Measurements from ENCODE around the gene KANSL1.

DNA sequence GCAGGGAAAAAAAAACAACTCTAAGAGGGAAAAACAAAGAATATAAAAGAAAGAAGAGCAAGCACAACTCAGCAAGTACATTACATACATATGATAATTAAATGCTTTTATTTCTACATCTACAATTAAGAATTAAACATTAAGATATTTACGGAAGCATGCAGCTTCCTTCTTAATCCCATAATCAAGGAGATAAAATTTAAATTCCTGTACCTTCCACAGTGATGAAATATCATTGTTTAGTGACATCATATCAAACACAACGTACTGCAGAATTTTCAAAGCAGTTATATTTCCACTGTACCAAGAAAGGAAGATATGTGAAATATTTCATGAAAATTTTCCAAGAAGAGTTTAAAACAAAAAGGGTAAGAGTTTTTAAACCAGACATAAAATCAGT, 26.0 kb downstream of the KANSL1 start:
- TF ChIP-seq, protein P1, sequence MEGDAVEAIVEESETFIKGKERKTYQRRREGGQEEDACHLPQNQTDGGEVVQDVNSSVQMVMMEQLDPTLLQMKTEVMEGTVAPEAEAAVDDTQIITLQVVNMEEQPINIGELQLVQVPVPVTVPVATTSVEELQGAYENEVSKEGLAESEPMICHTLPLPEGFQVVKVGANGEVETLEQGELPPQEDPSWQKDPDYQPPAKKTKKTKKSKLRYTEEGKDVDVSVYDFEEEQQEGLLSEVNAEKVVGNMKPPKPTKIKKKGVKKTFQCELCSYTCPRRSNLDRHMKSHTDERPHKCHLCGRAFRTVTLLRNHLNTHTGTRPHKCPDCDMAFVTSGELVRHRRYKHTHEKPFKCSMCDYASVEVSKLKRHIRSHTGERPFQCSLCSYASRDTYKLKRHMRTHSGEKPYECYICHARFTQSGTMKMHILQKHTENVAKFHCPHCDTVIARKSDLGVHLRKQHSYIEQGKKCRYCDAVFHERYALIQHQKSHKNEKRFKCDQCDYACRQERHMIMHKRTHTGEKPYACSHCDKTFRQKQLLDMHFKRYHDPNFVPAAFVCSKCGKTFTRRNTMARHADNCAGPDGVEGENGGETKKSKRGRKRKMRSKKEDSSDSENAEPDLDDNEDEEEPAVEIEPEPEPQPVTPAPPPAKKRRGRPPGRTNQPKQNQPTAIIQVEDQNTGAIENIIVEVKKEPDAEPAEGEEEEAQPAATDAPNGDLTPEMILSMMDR (IDR thresholded peaks at IDR 0.05) = no peak
- TF ChIP-seq, protein P2, sequence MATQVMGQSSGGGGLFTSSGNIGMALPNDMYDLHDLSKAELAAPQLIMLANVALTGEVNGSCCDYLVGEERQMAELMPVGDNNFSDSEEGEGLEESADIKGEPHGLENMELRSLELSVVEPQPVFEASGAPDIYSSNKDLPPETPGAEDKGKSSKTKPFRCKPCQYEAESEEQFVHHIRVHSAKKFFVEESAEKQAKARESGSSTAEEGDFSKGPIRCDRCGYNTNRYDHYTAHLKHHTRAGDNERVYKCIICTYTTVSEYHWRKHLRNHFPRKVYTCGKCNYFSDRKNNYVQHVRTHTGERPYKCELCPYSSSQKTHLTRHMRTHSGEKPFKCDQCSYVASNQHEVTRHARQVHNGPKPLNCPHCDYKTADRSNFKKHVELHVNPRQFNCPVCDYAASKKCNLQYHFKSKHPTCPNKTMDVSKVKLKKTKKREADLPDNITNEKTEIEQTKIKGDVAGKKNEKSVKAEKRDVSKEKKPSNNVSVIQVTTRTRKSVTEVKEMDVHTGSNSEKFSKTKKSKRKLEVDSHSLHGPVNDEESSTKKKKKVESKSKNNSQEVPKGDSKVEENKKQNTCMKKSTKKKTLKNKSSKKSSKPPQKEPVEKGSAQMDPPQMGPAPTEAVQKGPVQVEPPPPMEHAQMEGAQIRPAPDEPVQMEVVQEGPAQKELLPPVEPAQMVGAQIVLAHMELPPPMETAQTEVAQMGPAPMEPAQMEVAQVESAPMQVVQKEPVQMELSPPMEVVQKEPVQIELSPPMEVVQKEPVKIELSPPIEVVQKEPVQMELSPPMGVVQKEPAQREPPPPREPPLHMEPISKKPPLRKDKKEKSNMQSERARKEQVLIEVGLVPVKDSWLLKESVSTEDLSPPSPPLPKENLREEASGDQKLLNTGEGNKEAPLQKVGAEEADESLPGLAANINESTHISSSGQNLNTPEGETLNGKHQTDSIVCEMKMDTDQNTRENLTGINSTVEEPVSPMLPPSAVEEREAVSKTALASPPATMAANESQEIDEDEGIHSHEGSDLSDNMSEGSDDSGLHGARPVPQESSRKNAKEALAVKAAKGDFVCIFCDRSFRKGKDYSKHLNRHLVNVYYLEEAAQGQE (IDR thresholded peaks at IDR 0.05; ENCODE audit: insufficient read depth in 1 of 2, low read depth in 2 of 2, low read length in 1 of 2) = no peak
